Calu3 (cell line): Measurements from ENCODE around the gene SAP30. TPM values are rescaled to one million over a fixed set of nuclear protein-coding genes. Genes with fewer than 3 reads are reported as not detected.

Source experiments
- BruUV-seq: library from RNA; stranded (reverse); fragments of 400-500 nt; replicated peaks from 2 replicates; lab custom pipeline; 2021; lab: Mats Ljungman, UMichigan
- CTCF ChIA-PET: fragments of 300-600 bp; sonication (Branson Sonifier 250); formaldehyde crosslinking; loops from one replicate; lab custom pipeline; 2022; ENCODE audit warnings: antibody characterized with exemption; lab: Charles Lee
- DNase-seq: peaks from one replicate; pipeline ENCODE4 v3.0.0; 2022
- H3K27ac Mint-ChIP-seq: one replicate; pipeline ENCODE4 v1.8.0; 2022; ENCODE audit warnings: mixed read lengths; ENCODE audit not compliant: unreplicated experiment
- H3K27me3 Mint-ChIP-seq: one replicate; pipeline ENCODE4 v1.8.0; 2022; ENCODE audit warnings: mixed read lengths; ENCODE audit not compliant: unreplicated experiment
- H3K36me3 Mint-ChIP-seq: one replicate; pipeline ENCODE4 v1.8.0; 2022; ENCODE audit warnings: mild to moderate bottlenecking, moderate library complexity, mixed read lengths; ENCODE audit not compliant: insufficient read depth, unreplicated experiment
- H3K4me1 Mint-ChIP-seq: one replicate; pipeline ENCODE4 v1.8.0; 2022; ENCODE audit warnings: mild to moderate bottlenecking, low read depth, mixed read lengths; ENCODE audit not compliant: unreplicated experiment
- H3K4me3 Mint-ChIP-seq: one replicate; pipeline ENCODE4 v1.8.0; 2022; ENCODE audit warnings: mild to moderate bottlenecking, low read depth, moderate library complexity, mixed read lengths; ENCODE audit not compliant: unreplicated experiment
- H3K9me3 Mint-ChIP-seq: one replicate; pipeline ENCODE4 v1.8.0; 2022; ENCODE audit warnings: low read depth, mixed read lengths; ENCODE audit not compliant: unreplicated experiment
- intact Hi-C: fragments of 100-400 bp; cut with micrococcal nuclease; formaldehyde crosslinking; loops from one replicate; pipeline ENCODE4 v1.10.0; 2022; ENCODE audit not compliant: unreplicated experiment
- total RNA-seq: library from RNA; stranded (reverse); gene quantifications from 2 replicates; pipeline ENCODE4 v1.2.3, GENCODE V29; 2022
- TF ChIP-seq, protein P1 (sequence below): fragments of 200-600 bp; IDR thresholded peaks from one replicate; pipeline ENCODE4 v1.8.0; 2022; ENCODE audit warnings: antibody characterized with exemption; ENCODE audit not compliant: unreplicated experiment

Gene SAP30
- total RNA-seq, 1 experiment from 2014 or later: 12.7 TPM

DNA sequence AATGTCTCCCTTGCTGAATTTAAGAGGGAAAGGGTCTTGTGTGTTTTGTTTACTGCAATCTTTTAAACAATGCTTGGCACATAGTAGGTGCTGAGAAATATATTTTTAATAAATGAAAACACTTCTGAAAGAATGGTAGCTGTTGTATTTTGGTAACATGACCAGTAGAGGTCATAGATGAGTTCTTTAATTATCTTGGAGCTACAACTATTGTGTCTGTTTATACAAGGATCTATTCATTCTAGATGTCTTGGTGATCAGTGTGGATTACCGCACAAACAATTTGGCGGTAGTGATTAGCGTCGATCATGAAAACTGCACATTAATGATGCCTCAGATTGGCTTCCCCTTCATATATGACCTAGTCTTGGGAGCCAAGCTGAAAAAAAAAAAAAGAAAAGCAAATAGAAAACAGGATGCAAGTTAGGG, 49.6 kb downstream of the SAP30 start:
- BruUV-seq: no TSS peak
- no peaks in the 10 kb centered on the region for H3K9me3 Mint-ChIP-seq
- TF ChIP-seq, protein P1, sequence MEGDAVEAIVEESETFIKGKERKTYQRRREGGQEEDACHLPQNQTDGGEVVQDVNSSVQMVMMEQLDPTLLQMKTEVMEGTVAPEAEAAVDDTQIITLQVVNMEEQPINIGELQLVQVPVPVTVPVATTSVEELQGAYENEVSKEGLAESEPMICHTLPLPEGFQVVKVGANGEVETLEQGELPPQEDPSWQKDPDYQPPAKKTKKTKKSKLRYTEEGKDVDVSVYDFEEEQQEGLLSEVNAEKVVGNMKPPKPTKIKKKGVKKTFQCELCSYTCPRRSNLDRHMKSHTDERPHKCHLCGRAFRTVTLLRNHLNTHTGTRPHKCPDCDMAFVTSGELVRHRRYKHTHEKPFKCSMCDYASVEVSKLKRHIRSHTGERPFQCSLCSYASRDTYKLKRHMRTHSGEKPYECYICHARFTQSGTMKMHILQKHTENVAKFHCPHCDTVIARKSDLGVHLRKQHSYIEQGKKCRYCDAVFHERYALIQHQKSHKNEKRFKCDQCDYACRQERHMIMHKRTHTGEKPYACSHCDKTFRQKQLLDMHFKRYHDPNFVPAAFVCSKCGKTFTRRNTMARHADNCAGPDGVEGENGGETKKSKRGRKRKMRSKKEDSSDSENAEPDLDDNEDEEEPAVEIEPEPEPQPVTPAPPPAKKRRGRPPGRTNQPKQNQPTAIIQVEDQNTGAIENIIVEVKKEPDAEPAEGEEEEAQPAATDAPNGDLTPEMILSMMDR: no peak
- H3K4me1 Mint-ChIP-seq: no peaks in the 10 kb centered on the region
- no peaks in the 10 kb centered on the region for H3K36me3 Mint-ChIP-seq
- no peaks in the 10 kb centered on the region for H3K27me3 Mint-ChIP-seq
- intact Hi-C loops: loop anchor here (1.0 to 5.0 kb wide), 3 partner anchors 74 to 736 kb away; no protein-coding TSS in a partner anchor
- no peak overlapping the region for H3K4me3 Mint-ChIP-seq
- DNase-seq: no peak
- no peak overlapping the region for H3K27ac Mint-ChIP-seq
- CTCF ChIA-PET: interaction anchor here (0.6 to 1.8 kb wide), 9 partner anchors 10 to 570 kb away, joined by 3 to 14 read pairs (median 3); partner anchors contain the start of genes HAND2 and HMGB2

DNA sequence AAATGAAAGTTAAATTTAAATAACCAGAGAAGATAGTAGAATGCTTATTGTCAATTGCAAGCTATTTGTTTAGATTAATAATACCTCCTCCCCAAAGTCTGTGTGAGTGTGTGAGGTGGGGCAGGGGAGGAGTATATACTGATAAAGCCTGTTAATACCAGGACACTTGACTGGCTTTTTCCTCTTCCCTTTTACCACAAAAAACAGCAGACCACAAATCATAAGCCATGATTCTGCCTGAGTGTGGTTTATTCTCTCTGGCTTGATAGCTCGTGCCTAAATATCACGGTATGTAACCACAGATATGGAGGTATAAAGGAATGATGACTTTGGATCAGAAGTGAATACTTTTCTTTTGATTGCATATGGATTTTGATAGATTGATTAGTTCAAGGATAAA, 50.0 kb downstream of the SAP30 start:
- no peak for DNase-seq
- no TSS peak for BruUV-seq
- CTCF ChIA-PET: interaction anchor here (0.6 to 1.8 kb wide), 9 partner anchors 11 to 569 kb away, joined by 3 to 14 read pairs (median 3); partner anchors contain the start of genes HAND2 and HMGB2
- no peak overlapping the region for H3K4me3 Mint-ChIP-seq
- no peak overlapping the region for H3K27ac Mint-ChIP-seq
- H3K9me3 Mint-ChIP-seq: no peaks in the 10 kb centered on the region
- H3K27me3 Mint-ChIP-seq: no peaks in the 10 kb centered on the region
- TF ChIP-seq, protein P1: no peak
- no peaks in the 10 kb centered on the region for H3K36me3 Mint-ChIP-seq
- intact Hi-C loops: loop anchor here (1.0 to 5.0 kb wide), 3 partner anchors 74 to 736 kb away; no protein-coding TSS in a partner anchor
- H3K4me1 Mint-ChIP-seq: no peaks in the 10 kb centered on the region

DNA sequence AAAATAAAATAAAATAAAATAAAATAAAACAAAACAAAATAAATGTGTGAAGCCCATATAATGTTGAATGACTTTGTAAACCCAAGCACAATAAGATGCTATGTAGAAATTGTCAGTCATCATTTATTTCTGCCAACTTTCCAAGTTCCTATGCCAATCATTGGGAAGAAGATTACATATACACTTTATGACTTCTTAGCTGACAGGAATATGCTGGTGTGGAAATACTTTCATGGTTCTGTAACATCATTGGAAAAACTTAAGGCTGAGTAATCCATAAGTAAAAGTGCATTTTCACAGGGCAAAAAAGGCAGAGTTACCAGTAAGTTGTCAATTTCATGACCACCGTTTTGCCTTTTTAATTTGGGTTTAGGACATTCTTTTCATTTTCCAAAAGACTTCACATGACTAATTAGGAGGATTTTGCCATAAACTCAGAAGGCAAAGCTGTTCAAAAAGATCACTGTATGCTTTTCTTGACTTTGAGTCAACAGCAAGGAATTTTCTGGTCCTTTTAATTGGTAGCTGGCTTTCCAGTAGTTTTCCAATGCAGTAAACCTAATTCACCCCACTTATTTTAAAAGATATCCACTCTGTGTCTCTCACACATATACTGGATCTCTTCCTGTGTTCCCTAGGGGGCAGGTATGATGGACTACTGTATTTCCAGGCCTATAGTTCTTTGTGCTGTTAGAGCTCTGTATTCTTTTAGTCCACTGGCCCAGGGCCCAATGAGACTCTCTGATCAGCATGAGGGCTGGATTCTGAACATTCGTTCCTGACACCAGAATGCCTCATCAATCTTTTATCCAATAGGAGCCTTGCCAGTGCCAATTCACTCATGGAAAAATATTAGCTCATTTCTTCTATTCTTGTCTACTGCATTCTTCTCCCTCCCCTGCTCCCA, 54.4 kb downstream of the SAP30 start:
- intact Hi-C loops: loop anchor here (5.0 kb wide), 1 partner anchor 322 kb away; no protein-coding TSS in a partner anchor
- H3K27ac Mint-ChIP-seq: no peak overlapping the region
- CTCF ChIA-PET: no interaction called here
- DNase-seq: no peak
- no TSS peak for BruUV-seq
- H3K9me3 Mint-ChIP-seq: no peaks in the 10 kb centered on the region
- no peaks in the 10 kb centered on the region for H3K36me3 Mint-ChIP-seq
- H3K27me3 Mint-ChIP-seq: no peaks in the 10 kb centered on the region
- TF ChIP-seq, protein P1: no peak
- H3K4me3 Mint-ChIP-seq: no peak overlapping the region
- no peaks in the 10 kb centered on the region for H3K4me1 Mint-ChIP-seq

DNA sequence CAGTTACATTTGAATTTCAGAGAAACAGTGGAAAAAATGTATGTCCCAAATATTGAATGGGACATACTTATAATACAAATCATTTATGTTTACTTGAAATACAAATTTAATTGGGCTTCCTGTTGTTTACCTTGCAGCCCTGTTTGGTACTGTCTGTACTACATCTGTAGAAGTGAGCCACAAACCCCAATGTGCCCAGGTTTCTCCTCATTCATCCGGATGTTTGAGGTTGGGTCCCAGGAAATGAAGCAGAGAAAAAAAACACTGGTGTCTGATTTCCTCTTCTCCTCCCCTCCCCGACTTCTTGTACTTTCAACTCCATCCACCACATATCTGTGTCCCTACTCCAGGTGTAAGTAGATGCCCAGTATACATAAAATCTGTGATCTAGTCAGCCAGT, 55.3 kb downstream of the SAP30 start:
- TF ChIP-seq, protein P1: no peak
- Mint-ChIP-seq H3K4me1 (no peaks in the 10 kb centered on the region), H3K9me3 (no peaks in the 10 kb centered on the region), H3K4me3 (no peak overlapping the region), H3K36me3 (no peaks in the 10 kb centered on the region), H3K27me3 (no peaks in the 10 kb centered on the region), H3K27ac (no peak overlapping the region)
- DNase-seq: no peak
- CTCF ChIA-PET: no interaction called here
- BruUV-seq: no TSS peak
- intact Hi-C loops: no loop called here

Other genes starting within 250 kb of the SAP30 start
- 47.7 and 51.6 TPM in 2 replicates for gene GALNT7, start 202.1 kb upstream of the SAP30 start, total RNA-seq
- gene HMGB2, start 36.6 kb upstream of the SAP30 start, total RNA-seq: 108 and 128 TPM in 2 replicates
- not detected in 2 replicates for gene SCRG1, start 28.2 kb downstream of the SAP30 start, total RNA-seq
- gene HAND2, start 159.3 kb downstream of the SAP30 start, total RNA-seq: 0.45 TPM in 1 of 2 replicates, not detected in the other